Ammon's horn (tissue), 1 donor: ENCODE data around the gene JKAMP.
A peak's percentile ranks its signal among the peaks of the same experiment; 100 is the strongest.
"Not testable (repeated sequence)": the region's sequence is repeated elsewhere in the genome, so short reads cannot be mapped to it uniquely, and the experiment has no call there.

Experiments
- DNase-seq: peaks from one replicate; pipeline ENCODE4 v3.0.0-alpha.2; 2016; ENCODE audit warnings: low spot score

Gene JKAMP, protein sequence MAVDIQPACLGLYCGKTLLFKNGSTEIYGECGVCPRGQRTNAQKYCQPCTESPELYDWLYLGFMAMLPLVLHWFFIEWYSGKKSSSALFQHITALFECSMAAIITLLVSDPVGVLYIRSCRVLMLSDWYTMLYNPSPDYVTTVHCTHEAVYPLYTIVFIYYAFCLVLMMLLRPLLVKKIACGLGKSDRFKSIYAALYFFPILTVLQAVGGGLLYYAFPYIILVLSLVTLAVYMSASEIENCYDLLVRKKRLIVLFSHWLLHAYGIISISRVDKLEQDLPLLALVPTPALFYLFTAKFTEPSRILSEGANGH

GRCh38 chr14:59483819-59484638 is at the start of gene JKAMP, which contains the start of gene L3HYPDH:
Gene JKAMP, plus strand, starts transcription at chr14:59484517. Its CDS starts 73 bp downstream, at chr14:59484590.
Gene L3HYPDH, minus strand, starts transcription at chr14:59484408. Its CDS starts 92 bp downstream, at chr14:59484316.
- DNase-seq, result peak; percentile 96

- peak; percentile 51 for DNase-seq
Measured at GRCh38 chr14:59435101-59435500, 49.2 kb upstream of the JKAMP start.

- DNase-seq, result no peak
Measured at GRCh38 chr14:59435987-59436386, 48.3 kb upstream of the JKAMP start.

GRCh38 chr14:59438195-59438647 is 46.1 kb upstream of the JKAMP start:
- no peak for DNase-seq

DNA sequence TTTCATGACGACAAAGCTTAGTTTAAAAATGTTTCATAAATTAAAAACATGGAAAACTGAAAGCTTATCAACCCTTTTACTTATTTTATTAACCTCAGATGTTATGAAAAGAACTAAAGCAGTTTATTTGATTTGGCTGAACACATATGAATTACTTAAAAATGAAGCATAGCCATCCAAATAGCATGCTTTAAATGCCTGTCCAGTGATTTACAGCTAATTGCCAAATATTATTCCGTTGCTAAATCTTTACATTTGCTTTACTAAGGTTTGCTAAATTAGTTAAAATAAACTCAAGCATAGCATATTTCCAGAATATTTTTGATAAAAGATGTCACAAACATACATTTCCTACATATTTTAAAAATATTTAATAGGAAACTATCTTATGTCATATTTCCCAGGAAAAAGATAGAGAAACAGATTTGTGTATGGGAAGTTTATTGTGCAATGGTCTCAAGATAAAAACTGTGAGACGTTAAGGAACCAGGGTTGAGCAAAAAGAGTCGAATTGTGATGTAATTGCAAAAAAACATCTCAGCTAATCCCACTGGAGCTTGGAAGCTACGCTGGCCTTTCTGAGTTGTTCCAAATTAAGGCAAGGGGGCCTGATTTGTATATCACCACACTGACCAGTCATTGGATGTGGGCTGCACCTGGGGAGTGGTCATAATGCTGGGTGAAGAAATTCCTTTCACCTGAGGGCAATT is 44.9 kb upstream of the JKAMP start:
- no peak for DNase-seq

- DNase-seq, result not testable (repeated sequence)
Measured at GRCh38 chr14:59448673-59449072, 35.6 kb upstream of the JKAMP start.

DNA sequence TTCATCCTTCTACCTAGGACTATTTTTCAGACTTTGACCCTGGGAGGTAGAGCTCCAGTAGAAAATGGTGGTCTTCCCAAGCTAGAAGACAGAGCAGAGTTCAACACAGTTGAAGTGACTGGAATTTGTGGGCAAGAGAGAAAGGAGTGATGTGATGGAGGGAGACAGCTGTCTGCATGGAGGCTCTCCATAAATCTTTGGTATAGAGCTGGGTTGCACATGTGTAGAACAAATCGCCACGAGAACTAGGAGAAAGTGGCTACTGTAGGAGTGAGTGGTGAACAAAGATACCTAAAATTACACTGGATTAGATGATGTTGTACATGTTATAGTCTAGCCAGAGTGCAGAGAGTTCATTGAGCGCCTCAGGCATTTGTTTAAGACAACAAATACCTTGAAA is 33.6 kb upstream of the JKAMP start:
- DNase-seq, result no peak

- DNase-seq, result no peak
Measured at GRCh38 chr14:59451849-59452248, 32.5 kb upstream of the JKAMP start.

GRCh38 chr14:59454139-59454538 is 30.2 kb upstream of the JKAMP start:
- no peak for DNase-seq

DNA sequence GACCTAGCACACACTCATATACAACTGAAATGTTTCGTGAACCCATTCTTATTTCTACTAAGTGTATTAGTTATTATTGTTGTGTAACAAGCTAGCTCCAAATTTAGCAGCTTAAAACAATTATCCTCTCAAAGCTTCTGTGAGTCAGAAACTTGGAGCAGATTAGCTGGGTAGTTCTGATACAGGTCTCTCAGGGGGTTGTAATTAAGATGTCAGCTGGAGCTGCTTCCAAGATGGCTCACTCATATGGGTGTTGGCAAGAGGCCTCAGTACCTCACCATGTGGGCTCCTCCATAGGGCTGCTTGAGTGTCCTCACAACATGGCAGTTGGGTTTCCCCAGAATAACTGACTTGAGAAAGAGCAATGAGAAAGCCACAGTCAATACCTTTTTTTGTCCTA is 28.9 kb upstream of the JKAMP start:
- no peak for DNase-seq

- DNase-seq, result no peak
Measured at GRCh38 chr14:59458486-59458885, 25.8 kb upstream of the JKAMP start.

- no peak for DNase-seq
Measured at GRCh38 chr14:59460378-59460777, 23.9 kb upstream of the JKAMP start.

- DNase-seq, result no peak
Measured at GRCh38 chr14:59461891-59462290, 22.4 kb upstream of the JKAMP start.

GRCh38 chr14:59463787-59464485 is 20.4 kb upstream of the JKAMP start:
- DNase-seq, result no peak

- DNase-seq, result peak; percentile 70
Measured at GRCh38 chr14:59464486-59465315, 19.6 kb upstream of the JKAMP start.

- DNase-seq, result peak; percentile 69
Measured at GRCh38 chr14:59465316-59466135, 18.8 kb upstream of the JKAMP start, which contains the start of gene GPR135. Gene GPR135, minus strand, starts transcription at chr14:59465380. Its CDS starts 154 bp downstream, at chr14:59465226.

- no peak for DNase-seq
Measured at GRCh38 chr14:59474172-59474571, 10.1 kb upstream of the JKAMP start.

GRCh38 chr14:59475709-59476108 is 8.6 kb upstream of the JKAMP start:
- no peak for DNase-seq

DNA sequence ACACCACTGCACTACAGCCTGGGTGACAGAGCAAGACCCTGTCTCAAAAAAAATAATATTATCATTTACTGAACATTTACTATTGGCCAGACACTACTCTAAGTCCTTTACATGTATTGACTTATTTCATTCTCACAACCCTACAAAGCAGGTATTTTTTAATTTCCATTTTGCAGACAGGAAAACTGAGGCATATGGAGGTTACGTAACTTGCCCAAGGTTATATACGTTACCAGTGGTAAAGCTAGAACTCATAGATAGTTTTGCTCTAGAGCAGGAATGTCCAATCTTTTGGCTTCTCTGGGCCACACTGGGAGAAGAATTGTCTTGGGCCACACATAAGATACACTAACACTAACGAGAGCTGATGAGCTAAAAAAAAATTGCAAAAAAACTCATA is 5.8 kb upstream of the JKAMP start:
- no peak for DNase-seq

- no peak for DNase-seq
Measured at GRCh38 chr14:59480166-59480565, 4.2 kb upstream of the JKAMP start.
